Keratinocyte (primary cell): ENCODE results near the gene PFKP. TPM values are rescaled to one million over a fixed set of nuclear protein-coding genes. Genes with fewer than 3 reads are reported as not detected.

ENCODE experiments used
- DNase-seq: peaks from one replicate; pipeline ENCODE4 v3.0.0-alpha.2; 2011; ENCODE audit warnings: low read depth, missing footprints, low spot score
- FAIRE-seq: peaks from 2 replicates; lab custom pipeline; 2011; peaks lifted over from hg19 to GRCh38; lab: Jason Lieb, UNC
- H2AFZ ChIP-seq: 2 replicates; pipeline ENCODE4 v1.6.0; 2012; ENCODE audit warnings: low read length, control low read depth, inconsistent platforms; ENCODE audit not compliant: control insufficient read depth
- H3K27ac ChIP-seq: 2 replicates; pipeline ENCODE4 v1.5.1; 2011; ENCODE audit warnings: low read length; ENCODE audit not compliant: control insufficient read depth, insufficient read depth
- H3K27me3 ChIP-seq: 3 replicates; pipeline ENCODE4 v1.6.0; 2011; ENCODE audit warnings: low read length; ENCODE audit not compliant: control insufficient read depth, insufficient read depth; ENCODE audit errors: extremely low read depth
- H3K36me3 ChIP-seq, 2 experiments: 2 replicates in 1 of 2; 3 replicates in 1 of 2; pipeline ENCODE4 v1.5.1; 2011; ENCODE audit warnings: low read length in 2 of 2, mild to moderate bottlenecking in 1 of 2; ENCODE audit not compliant: control insufficient read depth in 2 of 2, insufficient read depth in 2 of 2; ENCODE audit errors: extremely low read depth in 1 of 2
- H3K4me1 ChIP-seq: 3 replicates; pipeline ENCODE4 v1.5.1; 2011; ENCODE audit warnings: low read length; ENCODE audit not compliant: control insufficient read depth, insufficient read depth; ENCODE audit errors: extremely low read depth
- H3K4me2 ChIP-seq: 3 replicates; pipeline ENCODE4 v1.6.0; 2011; ENCODE audit warnings: low read depth, low read length; ENCODE audit not compliant: control insufficient read depth, insufficient read depth; ENCODE audit errors: extremely low read depth
- H3K4me3 ChIP-seq, 3 experiments: fragments of 200-600 bp in 1 of 3; sonication (generic) in 1 of 3; 2 replicates in 2 of 3; 3 replicates in 1 of 3; pipeline ENCODE4 v1.5.1; 2011 to 2016; ENCODE audit warnings: low read length in 3 of 3, mild to moderate bottlenecking in 3 of 3, control low read depth in 2 of 3, inconsistent platforms in 1 of 3, low read depth in 1 of 3, mixed read lengths in 1 of 3, mixed run types in 1 of 3, moderate library complexity in 1 of 3; ENCODE audit not compliant: control insufficient read depth in 2 of 3, insufficient read depth in 2 of 3; ENCODE audit errors: extremely low read depth in 1 of 3
- H3K79me2 ChIP-seq: 2 replicates; pipeline ENCODE4 v1.6.0; 2012; ENCODE audit warnings: low read length; ENCODE audit not compliant: control insufficient read depth, insufficient read depth
- H3K9ac ChIP-seq: 3 replicates; pipeline ENCODE4 v1.6.0; 2011; ENCODE audit warnings: low read length; ENCODE audit not compliant: control insufficient read depth, insufficient read depth; ENCODE audit errors: extremely low read depth
- H3K9me1 ChIP-seq: 3 replicates; pipeline ENCODE4 v1.6.0; 2011; ENCODE audit warnings: low read length; ENCODE audit not compliant: control insufficient read depth, insufficient read depth; ENCODE audit errors: extremely low read depth
- H3K9me3 ChIP-seq: 2 replicates; pipeline ENCODE4 v1.5.1; 2012; ENCODE audit warnings: low read depth, low read length; ENCODE audit not compliant: control insufficient read depth
- H4K20me1 ChIP-seq: 3 replicates; pipeline ENCODE4 v1.6.0; 2011; ENCODE audit warnings: low read length; ENCODE audit not compliant: control insufficient read depth, insufficient read depth; ENCODE audit errors: extremely low read depth
- EZH2 ChIP-seq: IDR thresholded peaks from one replicate; pipeline ENCODE4 v1.6.1; 2012; ENCODE audit warnings: inconsistent platforms, mild to moderate bottlenecking, low read length, moderate library complexity
- dilution Hi-C: fragments of 300-500 bp; cut with MboI; formaldehyde crosslinking; loops from one replicate; pipeline ENCODE4 v1.7.0; 2020; ENCODE audit warnings: low sequenced_read_pairs; ENCODE audit not compliant: extremely low pct_ligation_motif_present
- polyA plus RNA-seq, 5 experiments: library from polyadenylated mRNA; depleted of rRNA in 3 of 5; stranded (reverse) in 3 of 5; stranded (forward) in 1 of 5; unstranded in 1 of 5; fragments of >200 nt; gene quantifications; 1 replicate in 1 of 5; 2 replicates in 3 of 5; 3 replicates in 1 of 5; pipeline versions ENCODE4 v1.2.1 to v1.2.3, GENCODE V29; 2011 to 2012; ENCODE audit warnings: missing spikeins in 2 of 5, low read depth in 1 of 5, low replicate concordance in 1 of 5
- TF ChIP-seq, protein P1 (sequence below), 3 experiments: IDR thresholded peaks in 1 of 3; conservative IDR thresholded peaks in 1 of 3; optimal IDR thresholded peaks in 1 of 3; 2 replicates in 2 of 3; 3 replicates in 1 of 3; pipeline versions ENCODE3 to v1.5.1; 2011; ENCODE audit warnings: low read length in 3 of 3, mild to moderate bottlenecking in 3 of 3, moderate library complexity in 2 of 3, control low read depth in 1 of 3, inconsistent platforms in 1 of 3; ENCODE audit not compliant: insufficient read depth in 2 of 3; ENCODE audit errors: extremely low read depth in 1 of 3

PFKP gene
- polyA plus RNA-seq, 1 donor (not counting 4 experiments of a cell fraction or from before 2014, with no cell fraction given), result 117 TPM

DNA sequence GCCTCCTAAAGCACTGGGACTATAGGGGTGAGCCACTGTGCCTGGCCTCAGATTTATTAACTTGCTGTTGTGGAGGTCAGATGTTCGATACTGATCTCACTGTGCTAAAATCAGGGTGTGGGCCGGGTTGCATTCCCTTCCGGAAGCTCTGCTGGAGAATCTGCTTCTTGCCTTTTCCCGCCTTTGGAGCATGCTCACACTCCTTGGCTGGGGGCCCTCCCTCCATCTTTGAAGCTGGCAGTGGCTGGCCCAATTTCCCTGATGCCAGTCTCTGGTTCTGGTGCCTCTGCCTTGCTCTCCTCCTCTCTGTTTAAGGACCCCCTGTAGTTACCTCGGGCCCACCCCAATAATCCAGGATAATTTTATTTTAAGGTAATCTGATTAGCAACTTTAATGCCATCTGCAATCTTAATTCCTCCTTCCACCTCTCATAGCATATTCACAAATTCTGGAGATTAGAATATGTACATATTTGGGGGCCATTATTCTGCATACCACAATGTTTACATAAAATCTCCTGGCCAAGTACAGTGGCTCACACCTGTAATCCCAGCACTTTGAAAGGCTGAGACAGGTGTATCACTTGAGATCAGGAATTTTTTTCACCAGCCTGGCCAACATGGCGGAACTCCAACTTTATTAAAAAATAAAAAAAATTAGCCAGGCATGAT lies 113.1 kb downstream of the PFKP start:
- FAIRE-seq, result no peak

DNA sequence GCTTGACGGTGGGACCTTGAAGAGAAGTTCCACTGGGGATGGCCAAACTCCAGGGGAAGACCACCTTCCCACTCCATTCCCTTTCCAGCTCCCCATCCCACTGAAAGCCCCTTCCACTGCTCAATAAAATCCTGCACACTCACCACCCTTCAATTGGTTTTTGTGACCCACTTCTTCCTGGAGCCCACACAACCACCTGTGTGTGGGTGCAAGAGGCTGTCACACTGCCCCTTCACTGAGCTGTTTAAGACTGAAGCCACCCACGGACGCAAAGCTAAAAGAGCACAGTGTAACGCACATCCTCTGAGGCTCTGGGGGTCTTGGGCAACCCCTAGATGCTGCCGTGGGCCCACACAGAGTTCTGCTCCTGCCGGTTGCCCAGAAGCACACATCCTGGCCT lies 118.0 kb downstream of the PFKP start:
- no peak for TF ChIP-seq EZH2
- TF ChIP-seq, protein P1, sequence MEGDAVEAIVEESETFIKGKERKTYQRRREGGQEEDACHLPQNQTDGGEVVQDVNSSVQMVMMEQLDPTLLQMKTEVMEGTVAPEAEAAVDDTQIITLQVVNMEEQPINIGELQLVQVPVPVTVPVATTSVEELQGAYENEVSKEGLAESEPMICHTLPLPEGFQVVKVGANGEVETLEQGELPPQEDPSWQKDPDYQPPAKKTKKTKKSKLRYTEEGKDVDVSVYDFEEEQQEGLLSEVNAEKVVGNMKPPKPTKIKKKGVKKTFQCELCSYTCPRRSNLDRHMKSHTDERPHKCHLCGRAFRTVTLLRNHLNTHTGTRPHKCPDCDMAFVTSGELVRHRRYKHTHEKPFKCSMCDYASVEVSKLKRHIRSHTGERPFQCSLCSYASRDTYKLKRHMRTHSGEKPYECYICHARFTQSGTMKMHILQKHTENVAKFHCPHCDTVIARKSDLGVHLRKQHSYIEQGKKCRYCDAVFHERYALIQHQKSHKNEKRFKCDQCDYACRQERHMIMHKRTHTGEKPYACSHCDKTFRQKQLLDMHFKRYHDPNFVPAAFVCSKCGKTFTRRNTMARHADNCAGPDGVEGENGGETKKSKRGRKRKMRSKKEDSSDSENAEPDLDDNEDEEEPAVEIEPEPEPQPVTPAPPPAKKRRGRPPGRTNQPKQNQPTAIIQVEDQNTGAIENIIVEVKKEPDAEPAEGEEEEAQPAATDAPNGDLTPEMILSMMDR (optimal IDR thresholded peaks at IDR 0.05 in 1 of 3, IDR thresholded peaks at IDR 0.05 in 1 of 3, conservative IDR thresholded peaks at IDR 0.05 in 1 of 3; ENCODE audit: extremely low read depth in 1 of 3, insufficient read depth in 2 of 3, low read length in 3 of 3), result no peak
- Histone ChIP-seq H3K9me1 (no peaks in the 10 kb centered on the region), H3K4me3 (no peak overlapping the region), H3K27ac (no peak overlapping the region), H3K9me3 (no peaks in the 10 kb centered on the region), H2AFZ (no peak overlapping the region), H3K4me1 (no peaks in the 10 kb centered on the region), H4K20me1 (no peaks in the 10 kb centered on the region), H3K79me2 (no peaks in the 10 kb centered on the region), H3K9ac (no peak overlapping the region), H3K27me3 (peaks cover 3% of the 10 kb centered on the region), H3K4me2 (no peak overlapping the region), H3K36me3 (no peaks in the 10 kb centered on the region)
- dilution Hi-C loops, result no loop called here
- no peak for FAIRE-seq
- no peak for DNase-seq

More for the DNA sequence above, 113.1 kb downstream of the PFKP start:
- no peaks in the 10 kb centered on the region for H3K9me1 ChIP-seq
- H3K4me2 ChIP-seq, result no peak overlapping the region
- no peak overlapping the region for H2AFZ ChIP-seq
- no peaks in the 10 kb centered on the region for H3K36me3 ChIP-seq
- H3K9ac ChIP-seq, result no peak overlapping the region
- no peaks in the 10 kb centered on the region for H3K27me3 ChIP-seq
- H4K20me1 ChIP-seq, result no peaks in the 10 kb centered on the region
- no peaks in the 10 kb centered on the region for H3K9me3 ChIP-seq
- H3K79me2 ChIP-seq, result no peaks in the 10 kb centered on the region
- H3K27ac ChIP-seq, result no peak overlapping the region
- no peaks in the 10 kb centered on the region for H3K4me1 ChIP-seq
- no peak for DNase-seq
- no peak overlapping the region for H3K4me3 ChIP-seq
- dilution Hi-C loops, result no loop called here
- no peak for TF ChIP-seq EZH2
- TF ChIP-seq, protein P1 (optimal IDR thresholded peaks at IDR 0.05 in 1 of 3, IDR thresholded peaks at IDR 0.05 in 1 of 3, conservative IDR thresholded peaks at IDR 0.05 in 1 of 3; ENCODE audit: extremely low read depth in 1 of 3, insufficient read depth in 2 of 3, low read length in 3 of 3), result no peak
